IMR-90 (cell line): ENCODE data around the gene ATP1A2.
A peak's percentile ranks its signal among the peaks of the same experiment; 100 is the strongest.

Source experiments
- BHLHE40 ChIP-seq: fragments of 150-350 bp; IDR thresholded peaks from 2 replicates; pipeline ENCODE4 v1.6.1; 2016; ENCODE audit warnings: mild to moderate bottlenecking, low read depth, low read length
- CEBPB ChIP-seq: IDR thresholded peaks from 2 replicates; pipeline ENCODE4 v1.6.1; 2012; ENCODE audit warnings: low read depth, low read length, improper control_type of control experiment
- CHD1 ChIP-seq: IDR thresholded peaks from 2 replicates; pipeline ENCODE4 v1.6.1; 2012; ENCODE audit warnings: low read depth, low read length, improper control_type of control experiment
- MAZ ChIP-seq: IDR thresholded peaks from 2 replicates; pipeline ENCODE4 v1.6.1; 2012; ENCODE audit warnings: low read depth, mild to moderate bottlenecking, low read length, improper control_type of control experiment, moderate library complexity, borderline replicate concordance
- MXI1 ChIP-seq: IDR thresholded peaks from 2 replicates; pipeline ENCODE4 v1.6.1; 2012; ENCODE audit warnings: low read depth, mild to moderate bottlenecking, low read length, moderate library complexity, borderline replicate concordance
- NFE2L2 ChIP-seq: fragments of 150-350 bp; IDR thresholded peaks from 2 replicates; pipeline ENCODE4 v1.6.1; 2016; ENCODE audit warnings: low read depth, mild to moderate bottlenecking, low read length
- POLR2A ChIP-seq: IDR thresholded peaks from 2 replicates; pipeline ENCODE4 v1.6.1; 2012; ENCODE audit warnings: mild to moderate bottlenecking, low read depth, low read length
- RAD21 ChIP-seq: IDR thresholded peaks from 2 replicates; pipeline ENCODE4 v1.6.1; 2012; ENCODE audit warnings: low read length, improper control_type of control experiment
- TF ChIP-seq, protein P1 (sequence below): conservative IDR thresholded peaks from 2 replicates; pipeline ENCODE4 v1.5.1; 2012; ENCODE audit warnings: mild to moderate bottlenecking, low read depth, low read length, improper control_type of control experiment

DNA sequence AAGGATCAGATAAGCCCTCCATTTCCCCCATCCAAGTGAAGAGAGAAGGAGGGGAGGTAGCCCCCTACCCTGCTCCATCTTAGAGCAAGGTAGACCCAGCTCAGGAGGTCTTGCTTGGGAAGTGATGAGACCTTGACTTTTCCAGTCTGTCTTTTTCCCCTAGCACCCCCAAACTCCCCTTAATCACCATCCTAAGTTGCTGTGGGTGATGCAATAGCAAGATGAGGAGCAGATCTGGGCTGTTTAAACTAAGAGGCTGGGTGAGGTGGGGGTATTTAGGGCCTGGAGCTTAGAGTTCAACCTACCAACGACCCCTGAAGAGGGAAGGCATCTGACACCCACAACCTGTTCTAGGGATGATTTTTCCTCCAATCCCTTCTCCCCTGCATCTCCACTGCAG lies 1.7 kb downstream of the ATP1A2 start:
- TF ChIP-seq POLR2A (no peak), CEBPB (peak; percentile 67), RAD21 (no peak), BHLHE40 (no peak), CHD1 (no peak), MAZ (no peak), NFE2L2 (no peak), MXI1 (no peak)
- TF ChIP-seq, protein P1, sequence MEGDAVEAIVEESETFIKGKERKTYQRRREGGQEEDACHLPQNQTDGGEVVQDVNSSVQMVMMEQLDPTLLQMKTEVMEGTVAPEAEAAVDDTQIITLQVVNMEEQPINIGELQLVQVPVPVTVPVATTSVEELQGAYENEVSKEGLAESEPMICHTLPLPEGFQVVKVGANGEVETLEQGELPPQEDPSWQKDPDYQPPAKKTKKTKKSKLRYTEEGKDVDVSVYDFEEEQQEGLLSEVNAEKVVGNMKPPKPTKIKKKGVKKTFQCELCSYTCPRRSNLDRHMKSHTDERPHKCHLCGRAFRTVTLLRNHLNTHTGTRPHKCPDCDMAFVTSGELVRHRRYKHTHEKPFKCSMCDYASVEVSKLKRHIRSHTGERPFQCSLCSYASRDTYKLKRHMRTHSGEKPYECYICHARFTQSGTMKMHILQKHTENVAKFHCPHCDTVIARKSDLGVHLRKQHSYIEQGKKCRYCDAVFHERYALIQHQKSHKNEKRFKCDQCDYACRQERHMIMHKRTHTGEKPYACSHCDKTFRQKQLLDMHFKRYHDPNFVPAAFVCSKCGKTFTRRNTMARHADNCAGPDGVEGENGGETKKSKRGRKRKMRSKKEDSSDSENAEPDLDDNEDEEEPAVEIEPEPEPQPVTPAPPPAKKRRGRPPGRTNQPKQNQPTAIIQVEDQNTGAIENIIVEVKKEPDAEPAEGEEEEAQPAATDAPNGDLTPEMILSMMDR = no peak
